Peyer's patch (tissue), 4 donors: ENCODE data around the gene ZC3H4. TPM values are rescaled to one million over a fixed set of nuclear protein-coding genes. Genes with fewer than 3 reads are reported as not detected.

Source experiments
- DNase-seq, 3 donors: peaks; one replicate each; pipeline ENCODE4 v3.0.0-alpha.2; 2017 to 2019
- H3K27ac ChIP-seq, 4 donors: fragments of 200-600 bp; sonication (generic); one replicate each; pipeline ENCODE4 v1.5.1; 2016 to 2019
- H3K27me3 ChIP-seq, 2 donors: fragments of 200-600 bp; sonication (generic); one replicate each; pipeline ENCODE4 v1.5.1; 2019
- H3K36me3 ChIP-seq, 3 donors: fragments of 200-600 bp; sonication (generic); one replicate each; pipeline ENCODE4 v1.5.1; 2016 to 2019
- H3K4me1 ChIP-seq, 4 donors: fragments of 200-600 bp; sonication (generic); one replicate each; pipeline ENCODE4 v1.5.1; 2016 to 2019
- H3K4me3 ChIP-seq, 4 donors: fragments of 200-600 bp; sonication (generic); 1 replicate in 3 of 4; 2 replicates in 1 of 4; pipeline ENCODE4 v1.5.1; 2016 to 2019; ENCODE audit warnings: mild to moderate bottlenecking in 1 of 4
- H3K9me3 ChIP-seq, 4 donors: fragments of 200-600 bp; sonication (generic); one replicate each; pipeline ENCODE4 v1.5.1; 2016 to 2019; ENCODE audit warnings: mild to moderate bottlenecking in 1 of 4
- CTCF ChIP-seq, 6 experiments: fragments of 450-650 bp in 4 of 6; fragments of 200-600 bp in 2 of 6; sonication (generic) in 1 of 6; IDR thresholded peaks; one replicate each; pipeline ENCODE4 v1.5.1; 2017 to 2019; ENCODE audit warnings: antibody characterized with exemption in 6 of 6, mild to moderate bottlenecking in 3 of 6, moderate library complexity in 1 of 6
- POLR2A ChIP-seq, 2 donors: fragments of 450-650 bp; IDR thresholded peaks; one replicate each; pipeline ENCODE4 v1.5.1; 2017; ENCODE audit warnings: antibody characterized with exemption in 2 of 2, mild to moderate bottlenecking in 2 of 2, moderate library complexity in 2 of 2
- total RNA-seq, 4 donors: library from RNA; depleted of rRNA; stranded (reverse); fragments of >200 nt; gene quantifications; one replicate each; pipeline ENCODE4 v1.1.0, GENCODE V29; 2016

The ZC3H4 gene
- total RNA-seq, 4 donors from 2014 or later, result 24.7 to 61.9 (median 42.4) TPM

GRCh38 chr19:47045867-47046470, 67.6 kb downstream of the ZC3H4 start:
- Histone ChIP-seq H3K9me3 (no peaks in the 10 kb centered on the region), H3K36me3 (no peaks in the 10 kb centered on the region), H3K27me3 (no peaks in the 10 kb centered on the region), H3K27ac (no peak overlapping the region), H3K4me3 (no peak overlapping the region), H3K4me1 (peaks cover 0 to 6% (median 3%) of the 10 kb centered on the region in 4 donors)
- no peak for DNase-seq
- TF ChIP-seq CTCF (IDR thresholded peaks at IDR 0.05) (no peak), POLR2A (IDR thresholded peaks at IDR 0.05) (no peak)

- no peak for DNase-seq
- no peak for TF ChIP-seq POLR2A (IDR thresholded peaks at IDR 0.05)
- no peak for TF ChIP-seq CTCF (IDR thresholded peaks at IDR 0.05)
- H3K4me3 ChIP-seq, result no peak overlapping the region
- no peaks in the 10 kb centered on the region for H3K36me3 ChIP-seq
- no peak overlapping the region for H3K27ac ChIP-seq
- peaks cover 0 to 6% (median 3%) of the 10 kb centered on the region in 4 donors for H3K4me1 ChIP-seq
- no peaks in the 10 kb centered on the region for H3K27me3 ChIP-seq
- no peaks in the 10 kb centered on the region for H3K9me3 ChIP-seq
Observed at GRCh38 chr19:47044946-47045866, 68.4 kb downstream of the ZC3H4 start.

- Histone ChIP-seq H3K36me3 (no peaks in the 10 kb centered on the region), H3K4me1 (peaks cover 0 to 8% (median 0%) of the 10 kb centered on the region in 4 donors), H3K27me3 (no peaks in the 10 kb centered on the region), H3K9me3 (no peaks in the 10 kb centered on the region), H3K27ac (no peak overlapping the region), H3K4me3 (no peak overlapping the region)
- TF ChIP-seq CTCF (IDR thresholded peaks at IDR 0.05) (no peak), POLR2A (IDR thresholded peaks at IDR 0.05) (no peak)
- DNase-seq, result no peak
Observed at GRCh38 chr19:47040869-47041268, 72.7 kb downstream of the ZC3H4 start.

- Histone ChIP-seq H3K27ac (no peak overlapping the region), H3K9me3 (no peaks in the 10 kb centered on the region), H3K36me3 (no peaks in the 10 kb centered on the region), H3K27me3 (no peaks in the 10 kb centered on the region), H3K4me1 (peaks cover 0 to 17% (median 0%) of the 10 kb centered on the region in 4 donors), H3K4me3 (no peak overlapping the region)
- DNase-seq, result no peak
- TF ChIP-seq CTCF (IDR thresholded peaks at IDR 0.05) (no peak), POLR2A (IDR thresholded peaks at IDR 0.05) (no peak)
Observed at GRCh38 chr19:47039239-47039874, 74.2 kb downstream of the ZC3H4 start.

- H3K36me3 ChIP-seq, result no peaks in the 10 kb centered on the region
- H3K9me3 ChIP-seq, result no peaks in the 10 kb centered on the region
- no peaks in the 10 kb centered on the region for H3K27me3 ChIP-seq
- TF ChIP-seq CTCF (IDR thresholded peaks at IDR 0.05) (no peak), POLR2A (IDR thresholded peaks at IDR 0.05) (no peak)
- no peak overlapping the region for H3K27ac ChIP-seq
- no peak overlapping the region for H3K4me3 ChIP-seq
- H3K4me1 ChIP-seq, result peaks cover 0 to 17% (median 0%) of the 10 kb centered on the region in 4 donors
- DNase-seq, result no peak
Observed at GRCh38 chr19:47037766-47038165, 75.8 kb downstream of the ZC3H4 start.
